Sigmoid colon (tissue), 7 donors: ENCODE measurements around the gene DTNBP1. TPM values are rescaled to one million over a fixed set of nuclear protein-coding genes. Genes with fewer than 3 reads are reported as not detected.

Source experiments
- DNase-seq: peaks from one replicate; pipeline ENCODE4 v3.0.0-alpha.2; 2019
- H3K27ac ChIP-seq, 4 donors: fragments of 200-600 bp; sonication (generic); one replicate each; pipeline ENCODE4 v1.5.1; 2016 to 2019; ENCODE audit warnings: mild to moderate bottlenecking in 1 of 4
- H3K27me3 ChIP-seq, 3 donors: fragments of 200-600 bp; sonication (generic); one replicate each; pipeline ENCODE4 v1.5.1; 2019; ENCODE audit warnings: mild to moderate bottlenecking in 1 of 3
- H3K36me3 ChIP-seq, 4 donors: fragments of 200-600 bp; sonication (generic); one replicate each; pipeline ENCODE4 v1.5.1; 2016 to 2019
- H3K4me1 ChIP-seq, 4 donors: fragments of 200-600 bp; sonication (generic); one replicate each; pipeline ENCODE4 v1.5.1; 2017 to 2019
- H3K4me3 ChIP-seq, 4 donors: fragments of 200-600 bp; sonication (generic); one replicate each; pipeline ENCODE4 v1.5.1; 2017 to 2019; ENCODE audit warnings: mild to moderate bottlenecking in 2 of 4, moderate library complexity in 1 of 4
- H3K9me3 ChIP-seq, 4 donors: fragments of 200-600 bp in 3 of 4; sonication (generic) in 3 of 4; one replicate each; pipeline versions ENCODE4 v1.5.1 to v1.6.1; 2013 to 2019
- EP300 ChIP-seq, 4 donors: sonication (generic); formaldehyde crosslinking; IDR thresholded peaks; one replicate each; pipeline ENCODE4 v1.6.1; 2017; ENCODE audit warnings: antibody characterized with exemption in 4 of 4
- POLR2A ChIP-seq, 2 donors: fragments of 450-650 bp; IDR thresholded peaks; one replicate each; pipeline ENCODE4 v1.6.1; 2016; ENCODE audit warnings: antibody characterized with exemption in 2 of 2, mild to moderate bottlenecking in 2 of 2, moderate library complexity in 2 of 2
- POLR2AphosphoS5 ChIP-seq, 4 donors: sonication (generic); formaldehyde crosslinking; IDR thresholded peaks; one replicate each; pipeline ENCODE4 v1.6.1; 2017; ENCODE audit warnings: antibody characterized with exemption in 4 of 4
- WGBS, 2 donors: extraction: QIAGEN DNeasy Blood & Tissue Kit; methylation state at CpG; one replicate each; pipeline ENCODE4 v1.1.7; 2013; 5-methylcytosine and 5-hydroxymethylcytosine counted together
- intact Hi-C: fragments of 100-400 bp; cut with DNase I; formaldehyde crosslinking; loops from one replicate; pipeline ENCODE4 v1.15.1; 2023
- polyA plus RNA-seq, 3 donors: library from polyadenylated mRNA; stranded (reverse); fragments of 200-250 nt; gene quantifications; one replicate each; pipeline ENCODE4 v1.2.3, GENCODE V29; 2013
- total RNA-seq, 4 donors: library from RNA; depleted of rRNA; stranded (reverse); fragments of >200 nt; gene quantifications; one replicate each; pipeline ENCODE4 v1.1.0, GENCODE V29; 2016
- TF ChIP-seq, protein P1 (sequence below), 4 experiments: fragments of 450-650 bp in 3 of 4; fragments of 200-600 bp in 1 of 4; IDR thresholded peaks; one replicate each; pipeline ENCODE4 v1.5.1; 2016 to 2019; ENCODE audit warnings: antibody characterized with exemption in 4 of 4, mild to moderate bottlenecking in 3 of 4, moderate library complexity in 2 of 4
- donor health status: healthy with polysubstance abuse.
- donor health status: Bipolar disorder and iron deficiency.
- donor health status: healthy.

The DTNBP1 gene
- total and polyA plus RNA-seq, 7 donors = 12.8 to 25.8 (median 18.7) TPM

DNA sequence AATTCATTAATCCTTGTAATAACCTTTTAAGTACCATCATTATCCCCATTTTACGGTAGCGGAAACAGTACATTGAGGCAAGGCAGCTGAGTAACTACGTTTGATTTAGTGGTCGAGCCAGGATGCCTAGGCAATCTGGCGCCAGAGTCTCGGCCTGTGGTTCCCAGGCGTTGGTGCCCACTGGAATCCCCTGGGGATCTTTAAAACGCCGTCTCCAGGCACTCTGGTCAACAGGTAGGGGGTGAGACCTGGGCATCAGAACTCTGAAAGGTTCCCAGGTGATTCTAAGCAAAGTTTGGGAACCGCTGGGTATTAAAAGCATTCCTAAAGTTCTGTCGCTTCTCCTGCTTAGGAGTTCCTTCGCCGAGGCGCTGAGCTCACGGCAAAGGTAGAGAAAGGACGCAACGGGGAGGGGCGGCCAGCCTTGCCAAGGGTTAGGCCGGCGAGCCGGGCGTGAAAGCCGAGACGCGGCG is 939 bp downstream of the DTNBP1 start:
- TF ChIP-seq POLR2AphosphoS5 (IDR thresholded peaks at IDR 0.05) (no peak), EP300 (IDR thresholded peaks at IDR 0.05) (no peak), POLR2A (IDR thresholded peaks at IDR 0.05) (no peak)
- TF ChIP-seq, protein P1, sequence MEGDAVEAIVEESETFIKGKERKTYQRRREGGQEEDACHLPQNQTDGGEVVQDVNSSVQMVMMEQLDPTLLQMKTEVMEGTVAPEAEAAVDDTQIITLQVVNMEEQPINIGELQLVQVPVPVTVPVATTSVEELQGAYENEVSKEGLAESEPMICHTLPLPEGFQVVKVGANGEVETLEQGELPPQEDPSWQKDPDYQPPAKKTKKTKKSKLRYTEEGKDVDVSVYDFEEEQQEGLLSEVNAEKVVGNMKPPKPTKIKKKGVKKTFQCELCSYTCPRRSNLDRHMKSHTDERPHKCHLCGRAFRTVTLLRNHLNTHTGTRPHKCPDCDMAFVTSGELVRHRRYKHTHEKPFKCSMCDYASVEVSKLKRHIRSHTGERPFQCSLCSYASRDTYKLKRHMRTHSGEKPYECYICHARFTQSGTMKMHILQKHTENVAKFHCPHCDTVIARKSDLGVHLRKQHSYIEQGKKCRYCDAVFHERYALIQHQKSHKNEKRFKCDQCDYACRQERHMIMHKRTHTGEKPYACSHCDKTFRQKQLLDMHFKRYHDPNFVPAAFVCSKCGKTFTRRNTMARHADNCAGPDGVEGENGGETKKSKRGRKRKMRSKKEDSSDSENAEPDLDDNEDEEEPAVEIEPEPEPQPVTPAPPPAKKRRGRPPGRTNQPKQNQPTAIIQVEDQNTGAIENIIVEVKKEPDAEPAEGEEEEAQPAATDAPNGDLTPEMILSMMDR (IDR thresholded peaks at IDR 0.05) = no peak
- no peak for DNase-seq
- Histone ChIP-seq H3K4me3 (peak overlapping the region; percentile 84 to 89 (median 88)), H3K9me3 (no peaks in the 10 kb centered on the region), H3K36me3 (no peaks in the 10 kb centered on the region), H3K27ac (peak overlapping the region; percentile 81 to 89 (median 84)), H3K27me3 (no peaks in the 10 kb centered on the region), H3K4me1 (peaks cover 0 to 18% (median 7%) of the 10 kb centered on the region in 4 donors)
- 6 to 11% methylated on average over 26 of the region's 26 CpGs for WGBS, 2 donors
- intact Hi-C loops = no loop called here

DNA sequence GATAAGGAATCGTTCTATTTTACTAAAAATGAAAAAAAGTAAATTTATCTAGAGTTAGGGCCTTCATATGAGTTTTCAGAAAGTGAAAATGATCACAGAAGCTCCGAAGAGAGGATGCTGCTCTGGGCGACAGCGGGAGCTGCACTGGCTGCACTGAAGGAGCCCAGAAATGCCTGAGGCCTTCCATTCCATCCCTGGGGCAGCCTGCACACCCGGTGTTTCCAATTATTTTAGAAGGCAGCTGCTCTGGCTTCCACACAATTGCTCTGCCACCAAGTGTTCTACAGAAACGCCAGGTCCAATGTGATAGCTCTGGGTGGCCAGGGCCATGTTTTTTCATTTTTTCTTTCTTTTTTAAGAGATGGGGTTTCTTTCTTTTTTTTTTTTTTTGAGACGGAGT is 3.6 kb downstream of the DTNBP1 start:
- Histone ChIP-seq H3K9me3 (no peaks in the 10 kb centered on the region), H3K4me3 (no peak overlapping the region), H3K4me1 (peaks cover 0 to 18% (median 11%) of the 10 kb centered on the region in 4 donors), H3K36me3 (no peaks in the 10 kb centered on the region), H3K27ac (no peak overlapping the region), H3K27me3 (no peaks in the 10 kb centered on the region)
- no peak for TF ChIP-seq POLR2AphosphoS5 (IDR thresholded peaks at IDR 0.05)
- TF ChIP-seq EP300 (IDR thresholded peaks at IDR 0.05) = no peak
- TF ChIP-seq POLR2A (IDR thresholded peaks at IDR 0.05) = no peak
- TF ChIP-seq, protein P1 (IDR thresholded peaks at IDR 0.05) = no peak
- 85 to 87% methylated on average over 7 of the region's 7 CpGs for WGBS, 2 donors
- intact Hi-C loops = no loop called here
- DNase-seq = no peak

GRCh38 chr6:15658181-15658744 is 4.6 kb downstream of the DTNBP1 start:
- WGBS, 2 donors = 69 to 81% methylated on average over 6 of the region's 6 CpGs
- intact Hi-C loops = no loop called here
- no peak overlapping the region for H3K4me3 ChIP-seq
- peaks cover 0 to 18% (median 10%) of the 10 kb centered on the region in 4 donors for H3K4me1 ChIP-seq
- H3K27me3 ChIP-seq = no peaks in the 10 kb centered on the region
- no peaks in the 10 kb centered on the region for H3K36me3 ChIP-seq
- TF ChIP-seq EP300 (IDR thresholded peaks at IDR 0.05) (no peak), POLR2AphosphoS5 (IDR thresholded peaks at IDR 0.05) (no peak), POLR2A (IDR thresholded peaks at IDR 0.05) (no peak)
- TF ChIP-seq, protein P1 (IDR thresholded peaks at IDR 0.05) = no peak
- H3K9me3 ChIP-seq = no peaks in the 10 kb centered on the region
- no peak for DNase-seq
- H3K27ac ChIP-seq = no peak overlapping the region

GRCh38 chr6:15657290-15657689 is 5.5 kb downstream of the DTNBP1 start:
- intact Hi-C loops = no loop called here
- no peaks in the 10 kb centered on the region for H3K9me3 ChIP-seq
- DNase-seq = no peak
- H3K27ac ChIP-seq = no peak overlapping the region
- no peak for TF ChIP-seq EP300 (IDR thresholded peaks at IDR 0.05)
- TF ChIP-seq POLR2AphosphoS5 (IDR thresholded peaks at IDR 0.05) = no peak
- TF ChIP-seq, protein P1 (IDR thresholded peaks at IDR 0.05) = no peak
- no peak for TF ChIP-seq POLR2A (IDR thresholded peaks at IDR 0.05)
- H3K36me3 ChIP-seq = no peaks in the 10 kb centered on the region
- H3K27me3 ChIP-seq = no peaks in the 10 kb centered on the region
- H3K4me3 ChIP-seq = no peak overlapping the region
- peaks cover 0 to 18% (median 9%) of the 10 kb centered on the region in 4 donors for H3K4me1 ChIP-seq
- 93 to 97% methylated on average over 2 of the region's 2 CpGs for WGBS, 2 donors

DNA sequence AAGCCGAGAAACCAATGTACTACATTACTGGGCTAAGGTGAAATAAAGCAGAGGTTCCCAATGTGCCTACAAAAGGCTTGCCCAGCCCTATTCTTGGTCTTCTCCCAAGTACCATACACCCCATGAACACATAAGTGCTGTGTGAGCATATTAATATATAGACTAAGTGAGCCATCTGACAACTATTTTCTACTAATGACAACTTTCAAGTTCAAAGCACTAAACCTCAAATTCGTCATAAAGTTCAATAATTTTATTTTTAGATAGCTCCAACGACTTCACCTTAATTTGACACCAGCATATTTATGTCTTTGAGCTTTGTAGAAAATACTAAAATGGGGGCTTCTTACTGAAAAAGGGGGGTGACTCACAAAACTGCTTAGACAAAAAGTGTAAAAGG is 6.7 kb downstream of the DTNBP1 start:
- Histone ChIP-seq H3K36me3 (no peaks in the 10 kb centered on the region), H3K9me3 (no peaks in the 10 kb centered on the region), H3K27me3 (no peaks in the 10 kb centered on the region), H3K4me3 (no peak overlapping the region), H3K4me1 (peaks cover 0 to 10% (median 2%) of the 10 kb centered on the region in 4 donors), H3K27ac (no peak overlapping the region)
- TF ChIP-seq, protein P1 (IDR thresholded peaks at IDR 0.05) = no peak
- no peak for TF ChIP-seq EP300 (IDR thresholded peaks at IDR 0.05)
- no peak for TF ChIP-seq POLR2AphosphoS5 (IDR thresholded peaks at IDR 0.05)
- no peak for TF ChIP-seq POLR2A (IDR thresholded peaks at IDR 0.05)
- intact Hi-C loops = no loop called here
- 76 to 86% methylated on average over 3 of the region's 3 CpGs for WGBS, 2 donors
- no peak for DNase-seq
